ENCODE data around the gene ZDHHC14.
"Not testable (repeated sequence)": the region's sequence is repeated elsewhere in the genome, so short reads cannot be mapped to it uniquely, and the experiment has no call there.

The ZDHHC14 gene

DNA sequence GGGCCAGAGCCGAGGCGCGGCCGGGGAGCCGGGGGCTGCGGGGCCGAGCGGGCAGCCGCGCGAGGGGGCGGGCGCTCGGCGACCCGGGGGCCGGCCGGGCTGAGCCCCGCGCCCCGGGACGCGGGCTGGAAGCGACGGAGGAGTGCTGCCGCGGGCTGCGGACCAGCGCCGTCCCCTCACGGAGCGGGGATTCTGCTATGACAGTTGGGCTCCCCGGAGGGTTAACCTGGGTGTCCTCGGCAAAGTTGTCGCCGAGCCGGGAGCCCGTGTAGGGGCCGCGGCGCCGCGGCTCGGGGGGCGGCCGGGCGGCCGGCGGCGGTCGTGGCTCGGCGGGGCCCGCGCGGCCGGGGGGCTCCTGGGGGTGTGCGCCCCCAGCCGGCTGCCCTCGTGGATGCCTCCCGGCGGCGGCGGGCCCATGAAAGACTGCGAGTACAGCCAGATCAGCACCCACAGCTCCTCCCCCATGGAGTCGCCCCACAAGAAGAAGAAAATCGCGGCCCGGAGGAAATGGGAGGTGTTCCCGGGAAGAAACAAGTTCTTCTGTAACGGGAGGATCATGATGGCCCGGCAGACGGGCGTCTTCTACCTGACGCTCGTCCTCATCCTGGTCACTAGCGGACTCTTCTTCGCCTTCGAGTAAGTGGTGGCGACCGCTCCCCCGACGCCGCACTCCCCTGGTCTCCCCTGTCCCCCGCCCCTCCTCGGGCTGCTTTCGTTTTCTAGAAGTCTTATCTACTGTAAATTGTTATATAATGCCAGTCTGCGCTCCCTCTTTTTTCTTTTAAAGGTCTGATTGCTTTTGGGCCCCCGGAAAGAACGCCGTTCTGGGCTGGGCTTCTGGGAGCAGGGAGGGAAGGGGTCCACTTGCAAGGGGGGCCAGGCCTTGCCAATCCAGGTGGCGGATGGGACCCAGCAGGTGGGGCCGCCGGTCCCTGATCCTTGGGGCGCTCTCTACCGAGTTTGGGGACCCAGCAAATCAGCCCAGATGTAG lies 936 bp downstream of the ZDHHC14 start:
- peak; percentile 53 to 56 for DNase-seq

DNA sequence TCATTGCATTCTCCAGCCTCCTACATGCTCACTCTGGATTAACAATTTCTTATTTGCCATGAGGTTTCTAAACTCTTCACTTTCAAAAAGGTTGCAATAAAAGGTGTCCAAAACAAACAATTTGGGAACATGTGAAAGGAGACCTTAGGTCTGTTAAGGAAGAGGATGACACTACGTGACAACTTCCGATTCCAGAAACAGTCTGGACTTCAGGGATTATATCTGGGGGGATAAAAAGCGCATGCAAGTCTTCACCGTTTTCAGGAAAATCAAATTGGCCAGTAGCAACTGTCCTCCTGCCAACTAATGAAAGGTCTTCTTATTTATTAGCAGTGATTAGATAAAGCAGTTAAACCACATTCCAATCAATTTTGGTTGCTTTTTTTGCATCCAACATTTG lies 1.8 kb downstream of the ZDHHC14 start:
- no peak for DNase-seq

GRCh38 chr6:157383471-157383870 lies 2.5 kb downstream of the ZDHHC14 start:
- no peak for DNase-seq

GRCh38 chr6:157384962-157385361 lies 4.0 kb downstream of the ZDHHC14 start:
- not testable (repeated sequence) for DNase-seq

- no peak for DNase-seq
Observed at GRCh38 chr6:157385482-157385881, 4.5 kb downstream of the ZDHHC14 start.

DNA sequence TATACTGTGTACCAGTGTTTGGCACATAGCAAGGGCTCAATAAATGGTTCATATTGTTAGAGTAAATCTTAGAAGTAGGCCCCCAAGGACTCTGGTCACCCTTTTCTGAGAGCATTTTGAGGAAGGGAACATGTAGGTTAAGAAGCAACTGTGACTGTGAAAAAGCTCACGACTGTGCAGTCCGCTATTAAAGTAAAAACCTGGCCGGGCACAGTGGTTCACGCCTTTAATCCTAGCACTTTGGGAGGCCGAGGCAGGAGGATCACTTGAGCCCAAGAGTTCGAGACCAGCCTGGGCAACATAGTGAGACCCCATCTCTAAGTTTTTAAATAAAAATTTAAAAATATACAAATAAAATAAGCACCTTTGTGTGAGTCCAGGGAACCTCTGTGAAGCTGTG lies 5.0 kb downstream of the ZDHHC14 start:
- DNase-seq = no peak

DNA sequence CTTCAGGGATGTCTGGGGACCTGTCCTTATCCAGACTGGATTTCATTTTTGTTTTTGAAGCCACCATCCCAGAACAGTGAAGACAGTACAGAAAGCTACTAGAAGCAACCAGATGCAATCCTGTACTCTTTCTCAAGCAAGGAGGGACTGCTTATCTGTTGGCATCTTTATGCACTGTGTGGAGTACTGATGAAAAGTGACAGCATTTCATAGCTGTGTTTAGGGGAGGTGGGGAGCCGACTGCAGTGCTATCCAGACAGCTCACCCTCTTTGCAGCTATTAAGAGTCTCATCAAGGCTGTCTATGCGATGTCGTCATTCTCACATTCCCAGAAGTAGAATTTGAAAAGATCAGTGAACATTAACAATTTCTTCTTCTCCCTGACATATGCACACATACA lies 5.5 kb downstream of the ZDHHC14 start:
- no peak for DNase-seq

GRCh38 chr6:157388924-157389323 lies 7.9 kb downstream of the ZDHHC14 start:
- DNase-seq = no peak

DNA sequence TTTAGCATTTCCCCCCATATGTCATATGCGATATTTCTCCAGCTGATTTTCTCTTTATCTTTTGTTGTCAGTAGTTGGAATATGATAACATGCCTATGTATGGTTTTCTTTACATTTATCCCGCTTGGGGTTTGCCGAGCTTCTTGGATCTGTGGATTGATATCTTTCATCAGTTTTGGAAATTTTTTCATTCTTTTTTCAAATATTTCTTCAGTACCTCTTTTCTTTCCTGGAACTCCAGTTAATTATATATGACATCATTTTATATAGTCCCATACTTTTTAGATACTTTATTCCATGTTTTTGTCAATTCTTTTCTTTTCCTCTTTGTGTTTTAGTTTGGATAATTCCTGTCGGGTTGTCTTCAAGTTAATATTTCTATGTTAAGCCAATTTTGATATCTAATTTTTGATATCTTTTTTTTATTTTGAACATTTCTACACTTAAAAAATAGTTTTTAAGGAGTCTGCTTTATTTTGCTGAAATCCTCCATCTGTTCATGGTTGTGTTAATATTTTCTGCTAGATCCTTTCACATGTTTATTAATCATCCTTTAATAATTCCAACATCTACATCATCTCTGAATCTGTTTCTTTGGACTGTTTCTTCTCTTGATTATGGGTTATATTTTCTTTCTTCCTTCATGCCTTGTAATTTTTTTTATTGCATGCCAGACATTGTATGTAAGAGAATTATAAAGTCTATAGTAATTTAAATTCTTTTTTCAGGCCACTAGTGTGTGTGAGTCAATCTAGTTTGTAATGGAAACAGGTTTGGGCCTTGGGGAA lies 9.5 kb downstream of the ZDHHC14 start:
- DNase-seq = no peak

DNA sequence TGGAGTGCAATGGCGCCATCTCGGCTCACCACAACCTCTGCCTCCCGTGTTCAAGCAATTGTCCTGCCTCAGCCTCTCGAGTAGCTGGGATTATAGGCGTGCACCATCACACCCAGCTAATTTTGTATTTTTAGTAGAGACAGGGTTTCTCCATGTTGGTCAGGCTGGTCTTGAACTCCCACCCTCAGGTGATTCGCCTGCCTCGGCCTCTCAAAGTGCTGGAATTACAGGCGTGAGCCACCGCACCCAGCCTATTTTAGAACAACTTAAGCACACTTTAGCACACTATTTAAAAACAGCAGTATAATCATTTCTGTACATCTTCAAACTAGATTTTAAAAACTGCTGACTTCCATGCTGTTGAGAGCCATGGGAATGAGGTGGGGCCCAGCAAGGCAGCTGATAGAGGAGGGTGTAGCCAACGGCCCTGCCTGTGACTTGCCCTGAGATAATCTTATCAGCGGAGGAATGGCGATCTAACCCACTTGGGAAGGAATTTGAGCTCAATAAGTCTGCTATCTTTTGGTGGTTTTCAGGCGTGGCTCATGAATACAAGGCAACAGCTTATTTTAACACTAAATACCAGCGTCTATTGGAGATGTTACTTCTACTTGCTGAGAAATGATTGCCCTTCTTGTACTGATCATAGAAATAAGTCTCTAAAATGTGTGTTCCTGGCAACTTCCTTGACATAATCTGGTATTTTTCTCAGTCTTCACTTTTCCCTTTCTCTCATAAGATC lies 12.1 kb downstream of the ZDHHC14 start:
- DNase-seq = no peak

GRCh38 chr6:157393669-157394327 lies 12.8 kb downstream of the ZDHHC14 start:
- DNase-seq = no peak

- not testable (repeated sequence) for DNase-seq
Observed at GRCh38 chr6:157395199-157395598, 14.2 kb downstream of the ZDHHC14 start.

DNA sequence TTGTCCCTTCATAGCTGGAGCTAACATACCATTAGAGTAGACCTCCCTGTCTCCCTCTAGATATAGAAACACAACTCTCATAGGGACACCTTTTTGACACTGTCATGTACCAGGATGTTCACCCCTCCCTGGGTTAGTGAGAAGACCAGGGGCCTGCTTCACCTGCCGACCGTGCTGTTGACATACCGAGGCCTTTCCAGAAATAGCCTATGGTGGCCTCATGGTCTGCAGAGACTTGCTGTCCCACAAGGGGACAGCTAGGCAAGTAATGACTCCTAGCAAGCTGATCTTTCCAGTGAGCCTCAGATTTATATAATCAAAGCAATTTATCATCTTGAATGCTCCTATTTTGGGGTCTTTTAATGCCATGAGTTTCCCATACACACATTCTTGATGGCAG lies 15.0 kb downstream of the ZDHHC14 start:
- DNase-seq = no peak

DNA sequence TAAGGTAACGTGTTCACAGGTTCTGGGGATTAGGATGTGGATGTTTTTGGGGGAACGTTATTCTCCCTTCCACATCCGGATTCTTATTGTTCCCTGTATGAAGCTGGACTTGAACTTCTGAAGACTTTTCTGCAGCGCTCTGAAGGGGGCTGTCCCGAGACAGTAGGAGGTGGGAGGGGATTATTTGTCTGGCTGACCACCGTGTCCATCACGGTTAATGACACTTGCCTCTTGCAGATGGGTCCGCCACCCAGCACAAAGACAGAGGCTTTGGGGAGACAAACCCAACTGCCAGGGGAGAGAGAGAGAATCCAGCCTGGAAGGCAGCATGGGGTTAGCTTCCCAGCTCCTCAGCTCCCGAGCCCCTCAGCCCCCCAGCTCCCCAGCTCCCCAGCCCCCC lies 16.7 kb downstream of the ZDHHC14 start:
- no peak for DNase-seq

- DNase-seq = no peak
Observed at GRCh38 chr6:157398151-157398550, 17.2 kb downstream of the ZDHHC14 start.

GRCh38 chr6:157400676-157401075 lies 19.7 kb downstream of the ZDHHC14 start:
- no peak for DNase-seq

DNA sequence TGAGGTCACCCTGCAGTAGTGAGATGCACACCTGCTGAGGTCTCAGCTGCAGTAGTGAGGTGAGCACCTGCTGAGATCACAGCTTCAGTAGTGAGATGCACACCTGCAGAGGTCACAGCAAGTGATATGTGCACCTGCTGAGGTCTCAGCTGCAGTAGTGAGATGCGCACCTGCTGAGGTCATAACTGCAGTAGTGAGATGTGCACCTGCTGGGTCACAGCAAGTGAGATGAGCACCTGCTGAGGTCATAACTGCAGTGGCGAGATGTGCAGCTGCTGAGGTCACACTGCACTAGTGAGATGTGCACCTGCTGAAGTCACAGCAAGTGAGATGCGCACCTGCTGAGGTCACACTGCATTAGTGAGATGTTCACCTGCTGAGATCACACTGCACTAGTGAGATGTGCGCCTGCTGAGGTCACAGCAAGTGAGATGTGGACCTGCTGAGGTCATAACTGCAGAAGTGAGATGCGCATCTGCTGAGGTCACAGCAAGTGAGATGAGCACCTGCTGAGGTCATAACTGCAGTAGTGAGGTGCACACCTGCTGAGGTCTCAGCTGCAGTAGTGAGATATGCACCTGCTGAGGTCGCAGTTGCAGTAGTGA lies 20.8 kb downstream of the ZDHHC14 start:
- DNase-seq = no peak

- no peak for DNase-seq
Observed at GRCh38 chr6:157402996-157403685, 22.2 kb downstream of the ZDHHC14 start.

DNA sequence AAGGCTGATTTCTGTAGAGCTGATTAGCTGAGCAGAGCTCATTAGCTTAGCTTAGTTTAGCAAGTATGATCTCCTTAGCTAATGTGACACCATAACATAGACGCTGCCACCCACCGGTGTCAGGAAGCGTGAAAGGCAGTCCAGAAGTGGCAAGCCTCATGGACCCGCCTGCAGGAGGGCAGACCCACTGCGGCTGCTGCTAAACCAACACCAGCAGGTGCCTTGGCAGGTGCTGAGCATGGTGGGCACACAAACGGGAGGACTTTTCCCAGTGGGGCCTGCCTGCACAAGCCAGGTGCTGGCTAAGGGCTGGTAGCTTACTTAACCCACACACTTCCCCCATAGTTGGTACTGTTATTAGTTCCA lies 22.7 kb downstream of the ZDHHC14 start:
- DNase-seq = no peak

DNA sequence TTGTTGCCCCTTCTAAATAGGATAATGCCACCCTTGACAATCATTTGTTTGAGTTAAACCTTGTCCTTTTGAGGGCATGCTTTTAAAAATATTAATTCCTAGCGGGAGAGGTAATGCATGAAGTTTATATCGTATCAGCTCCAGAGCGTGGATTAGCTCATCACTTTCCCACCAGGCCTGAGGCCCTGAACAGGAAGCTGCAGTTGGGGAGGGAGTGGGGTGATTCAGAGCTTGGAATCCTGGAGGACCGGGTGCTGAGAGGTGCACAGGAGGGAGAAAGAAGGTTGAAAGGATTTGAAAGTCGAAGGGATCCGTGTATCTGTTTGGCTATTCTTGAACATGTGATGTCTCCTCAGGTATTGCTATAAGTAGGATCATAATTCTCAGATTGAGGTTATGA lies 25.0 kb downstream of the ZDHHC14 start:
- no peak for DNase-seq

GRCh38 chr6:157406661-157407060 lies 25.7 kb downstream of the ZDHHC14 start:
- DNase-seq = no peak

- no peak for DNase-seq
Observed at GRCh38 chr6:157407646-157408045, 26.7 kb downstream of the ZDHHC14 start.

Data from CD4-positive, alpha-beta T cell treated with Interleukin-1 beta for 1 hour (primary cell).